MCF 10A (cell line): Measurements from ENCODE around the gene CPNE4. TPM values are rescaled to one million over a fixed set of nuclear protein-coding genes. Genes with fewer than 3 reads are reported as not detected.

Experiments
- BruUV-seq: library from RNA; stranded (reverse); fragments of 400-500 nt; replicated peaks from 2 replicates; lab custom pipeline; 2021; lab: Mats Ljungman, UMichigan
- CTCF ChIA-PET: fragments of 300-600 bp; sonication (Branson Sonifier 250); formaldehyde crosslinking; extraction: SDS; loops from one replicate; lab custom pipeline; 2021; ENCODE audit warnings: antibody characterized with exemption, inconsistent platforms; lab: Yijun Ruan, JAX
- POLR2A ChIA-PET: fragments of 300-600, 350-650 bp; sonication (Branson Sonifier 250); formaldehyde crosslinking; extraction: SDS; loops from one replicate; lab custom pipeline; 2020; ENCODE audit warnings: antibody characterized with exemption, inconsistent platforms; lab: Yijun Ruan, JAX
- DNase-seq: peaks from one replicate; pipeline ENCODE4 v3.0.0-alpha.2; 2018; ENCODE audit not compliant: unreplicated experiment
- H3K27ac Mint-ChIP-seq: one replicate; pipeline ENCODE4 v1.8.0; 2022; ENCODE audit warnings: mild to moderate bottlenecking, low read depth, mixed read lengths; ENCODE audit not compliant: unreplicated experiment
- H3K27me3 Mint-ChIP-seq: one replicate; pipeline ENCODE4 v1.8.0; 2022; ENCODE audit warnings: mixed read lengths; ENCODE audit not compliant: insufficient read depth, unreplicated experiment
- H3K36me3 Mint-ChIP-seq: one replicate; pipeline ENCODE4 v1.8.0; 2022; ENCODE audit warnings: mild to moderate bottlenecking, moderate library complexity, mixed read lengths; ENCODE audit not compliant: insufficient read depth, unreplicated experiment
- H3K4me1 Mint-ChIP-seq: one replicate; pipeline ENCODE4 v1.8.0; 2022; ENCODE audit warnings: mixed read lengths; ENCODE audit not compliant: insufficient read depth, unreplicated experiment
- H3K4me3 Mint-ChIP-seq: one replicate; pipeline ENCODE4 v1.8.0; 2022; ENCODE audit warnings: mild to moderate bottlenecking, moderate library complexity, mixed read lengths; ENCODE audit not compliant: unreplicated experiment
- H3K9me3 Mint-ChIP-seq: one replicate; pipeline ENCODE4 v1.8.0; 2022; ENCODE audit warnings: mixed read lengths; ENCODE audit not compliant: unreplicated experiment
- intact Hi-C: fragments of 100-400 bp; cut with micrococcal nuclease; formaldehyde crosslinking; loops from 2 replicates; pipeline ENCODE4 v1.14.1; 2022
- total RNA-seq: library from RNA; stranded (reverse); gene quantifications from 2 replicates; pipeline ENCODE4 v1.2.3, GENCODE V29; 2022
- TF ChIP-seq, protein P1 (sequence below): fragments of 200-600 bp; IDR thresholded peaks from one replicate; pipeline ENCODE4 v1.8.0; 2022; ENCODE audit warnings: antibody characterized with exemption, mild to moderate bottlenecking; ENCODE audit not compliant: unreplicated experiment

CPNE4 gene
- total RNA-seq, 1 experiment from 2014 or later = not detected

DNA sequence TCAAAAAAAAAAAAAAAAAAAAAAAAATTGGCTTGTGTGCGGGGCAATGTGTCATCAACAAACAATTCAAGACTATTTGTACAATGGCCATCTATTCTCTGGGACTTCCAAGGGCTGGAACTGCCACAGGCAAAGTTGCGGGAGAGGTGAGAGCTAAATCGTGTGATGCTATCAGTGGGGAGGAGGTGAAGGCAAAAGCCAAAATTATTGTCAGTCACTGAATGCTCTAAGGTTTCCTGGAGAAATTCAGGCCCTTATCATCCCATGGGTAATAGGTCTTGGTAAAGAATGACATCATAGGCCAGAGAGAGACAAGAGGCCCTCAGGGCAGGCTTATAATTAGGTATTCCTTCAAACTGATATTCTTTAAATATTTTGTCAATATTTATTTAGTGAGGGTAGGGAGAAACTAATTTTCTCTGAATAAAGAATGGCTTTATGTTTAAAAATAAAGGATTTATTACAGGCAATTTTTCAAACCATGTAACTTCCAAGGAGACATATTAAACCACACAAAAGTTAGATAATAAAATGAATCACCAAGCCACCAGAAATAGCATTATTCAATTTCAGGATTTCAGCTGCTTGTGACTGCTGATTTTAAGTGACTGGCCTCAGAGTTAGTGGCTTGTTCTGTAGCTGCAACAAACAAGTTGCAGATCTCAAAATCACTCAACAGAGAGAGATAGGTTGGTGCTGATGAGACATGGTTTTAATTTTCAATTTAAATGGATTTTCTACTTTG, 305.7 kb downstream of the CPNE4 start:
- H3K36me3 Mint-ChIP-seq = no peaks in the 10 kb centered on the region
- no peaks in the 10 kb centered on the region for H3K9me3 Mint-ChIP-seq
- no peak overlapping the region for H3K27ac Mint-ChIP-seq
- H3K27me3 Mint-ChIP-seq = peaks cover 22% of the 10 kb centered on the region
- DNase-seq = peak; percentile 8
- no peaks in the 10 kb centered on the region for H3K4me1 Mint-ChIP-seq
- no peak overlapping the region for H3K4me3 Mint-ChIP-seq
- no TSS peak for BruUV-seq
- intact Hi-C loops = no loop called here
- POLR2A ChIA-PET = no interaction called here
- CTCF ChIA-PET = no interaction called here
- TF ChIP-seq, protein P1, sequence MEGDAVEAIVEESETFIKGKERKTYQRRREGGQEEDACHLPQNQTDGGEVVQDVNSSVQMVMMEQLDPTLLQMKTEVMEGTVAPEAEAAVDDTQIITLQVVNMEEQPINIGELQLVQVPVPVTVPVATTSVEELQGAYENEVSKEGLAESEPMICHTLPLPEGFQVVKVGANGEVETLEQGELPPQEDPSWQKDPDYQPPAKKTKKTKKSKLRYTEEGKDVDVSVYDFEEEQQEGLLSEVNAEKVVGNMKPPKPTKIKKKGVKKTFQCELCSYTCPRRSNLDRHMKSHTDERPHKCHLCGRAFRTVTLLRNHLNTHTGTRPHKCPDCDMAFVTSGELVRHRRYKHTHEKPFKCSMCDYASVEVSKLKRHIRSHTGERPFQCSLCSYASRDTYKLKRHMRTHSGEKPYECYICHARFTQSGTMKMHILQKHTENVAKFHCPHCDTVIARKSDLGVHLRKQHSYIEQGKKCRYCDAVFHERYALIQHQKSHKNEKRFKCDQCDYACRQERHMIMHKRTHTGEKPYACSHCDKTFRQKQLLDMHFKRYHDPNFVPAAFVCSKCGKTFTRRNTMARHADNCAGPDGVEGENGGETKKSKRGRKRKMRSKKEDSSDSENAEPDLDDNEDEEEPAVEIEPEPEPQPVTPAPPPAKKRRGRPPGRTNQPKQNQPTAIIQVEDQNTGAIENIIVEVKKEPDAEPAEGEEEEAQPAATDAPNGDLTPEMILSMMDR = no peak

DNA sequence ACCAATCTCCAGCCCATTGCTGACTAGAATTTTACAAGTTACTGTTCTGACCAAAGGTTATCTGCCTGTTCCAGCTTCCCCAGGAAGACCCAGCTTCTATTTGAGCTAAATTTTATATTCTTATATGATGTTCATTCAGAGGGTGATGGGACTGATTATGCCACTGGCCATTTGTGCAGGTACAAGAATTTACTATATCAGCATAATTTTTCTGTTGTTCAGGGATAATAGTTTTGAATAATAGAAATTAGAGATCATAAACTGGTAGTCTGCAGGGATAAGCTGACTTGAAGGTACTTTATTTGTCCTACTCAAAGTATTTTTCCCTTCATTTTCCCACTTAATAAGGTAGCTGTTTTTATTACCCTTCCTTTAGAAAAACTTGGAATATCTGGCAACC, 309.4 kb downstream of the CPNE4 start:
- no peak for DNase-seq
- no TSS peak for BruUV-seq
- intact Hi-C loops = no loop called here
- Mint-ChIP-seq H3K36me3 (no peaks in the 10 kb centered on the region), H3K27ac (no peak overlapping the region), H3K9me3 (no peaks in the 10 kb centered on the region), H3K27me3 (peaks cover 25% of the 10 kb centered on the region), H3K4me3 (no peak overlapping the region), H3K4me1 (no peaks in the 10 kb centered on the region)
- TF ChIP-seq, protein P1 = no peak
- ChIA-PET CTCF (no interaction called here), POLR2A (no interaction called here)

DNA sequence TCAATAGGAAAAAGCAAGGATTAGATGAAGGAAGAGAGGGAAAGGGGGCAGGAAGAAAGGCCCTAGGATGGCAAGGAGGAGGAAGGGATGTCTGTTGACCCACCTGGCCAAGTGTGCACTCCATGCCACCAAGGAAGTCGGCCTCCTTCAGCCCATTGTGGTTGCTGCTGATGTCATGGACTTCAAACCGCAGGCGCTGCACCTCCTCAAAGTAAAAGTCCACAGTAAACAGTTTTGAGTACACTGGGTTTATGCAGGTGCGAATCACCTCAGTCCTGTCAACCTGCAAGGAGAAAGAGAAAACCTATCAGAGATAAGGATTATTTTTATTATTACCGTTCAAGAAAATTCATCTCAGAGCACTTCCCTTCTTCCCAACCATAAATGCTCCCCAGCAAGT, 311.5 kb downstream of the CPNE4 start:
- no peaks in the 10 kb centered on the region for H3K36me3 Mint-ChIP-seq
- intact Hi-C loops = no loop called here
- POLR2A ChIA-PET = no interaction called here
- TF ChIP-seq, protein P1 = no peak
- H3K4me3 Mint-ChIP-seq = no peak overlapping the region
- CTCF ChIA-PET = interaction anchor here (0.6 kb wide), 1 partner anchor 682 kb away, joined by 3 read pairs; no protein-coding TSS in a partner anchor
- peaks cover 25% of the 10 kb centered on the region for H3K27me3 Mint-ChIP-seq
- no peak overlapping the region for H3K27ac Mint-ChIP-seq
- no peak for DNase-seq
- no TSS peak for BruUV-seq
- no peaks in the 10 kb centered on the region for H3K9me3 Mint-ChIP-seq
- H3K4me1 Mint-ChIP-seq = no peaks in the 10 kb centered on the region

DNA sequence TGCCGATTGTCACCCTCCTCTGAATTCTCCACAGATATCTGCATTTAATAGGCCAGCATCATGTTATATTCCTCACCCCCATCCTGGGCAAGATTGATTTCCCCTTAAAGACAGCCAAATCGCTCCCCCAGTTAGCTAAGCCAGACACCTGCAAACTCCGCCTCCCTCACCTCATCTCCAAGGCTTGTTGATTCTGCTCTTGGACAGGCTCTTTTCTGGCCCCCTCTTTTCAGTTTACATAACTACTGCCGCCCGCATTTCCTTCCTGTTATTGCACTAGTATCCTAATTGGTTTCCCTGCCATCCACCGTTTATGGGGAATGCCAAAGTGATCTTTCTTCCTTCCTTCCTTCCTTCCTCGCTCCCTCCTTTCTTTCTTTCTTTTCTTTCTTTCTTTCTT, 317.3 kb downstream of the CPNE4 start:
- no peak overlapping the region for H3K4me3 Mint-ChIP-seq
- BruUV-seq = no TSS peak

More for the DNA sequence above, 317.3 kb downstream of the CPNE4 start:
- TF ChIP-seq, protein P1 = no peak
- H3K9me3 Mint-ChIP-seq = no peaks in the 10 kb centered on the region
- CTCF ChIA-PET = no interaction called here
- H3K36me3 Mint-ChIP-seq = no peaks in the 10 kb centered on the region
- POLR2A ChIA-PET = no interaction called here
- DNase-seq = no peak
- intact Hi-C loops = no loop called here
- no peaks in the 10 kb centered on the region for H3K4me1 Mint-ChIP-seq
- no peak overlapping the region for H3K27ac Mint-ChIP-seq
- no peaks in the 10 kb centered on the region for H3K27me3 Mint-ChIP-seq
